ENCODE data around the gene GLB1L.

Gene GLB1L

DNA sequence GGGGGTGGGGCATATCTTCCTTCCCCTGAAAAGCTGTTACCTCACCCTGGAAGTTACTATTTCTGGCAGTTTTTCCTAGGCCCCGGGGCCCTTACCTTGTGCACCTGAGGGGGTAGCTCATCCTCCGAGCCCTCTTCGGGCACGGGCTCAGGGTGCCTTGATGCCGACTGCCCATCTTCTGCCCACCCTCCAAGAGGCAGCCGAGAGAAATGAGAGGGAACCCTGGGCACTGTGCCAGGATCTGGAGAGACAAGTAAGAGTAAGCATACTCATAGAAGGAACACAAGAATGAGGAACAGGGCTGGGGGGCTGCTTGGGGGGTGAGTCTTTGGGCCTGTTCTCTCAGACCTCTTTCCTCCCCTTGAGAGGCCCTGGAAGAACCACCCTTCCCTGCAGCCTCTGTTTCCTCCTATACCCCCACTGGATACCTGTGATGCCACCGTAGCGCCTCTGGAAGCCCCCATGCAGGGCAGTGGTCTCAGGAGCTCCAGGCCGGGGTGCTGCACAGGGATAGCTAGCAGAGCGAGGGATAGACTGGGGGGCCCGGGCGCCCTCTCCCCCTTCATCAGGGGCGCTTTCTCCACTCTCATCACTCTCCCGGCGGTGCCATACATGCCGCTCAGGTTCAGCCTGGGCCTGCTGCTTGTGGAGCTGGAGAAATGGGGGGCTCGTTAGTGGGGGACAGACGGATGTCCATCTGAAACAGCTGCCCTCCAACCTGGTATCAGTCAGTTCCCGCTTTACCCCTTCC is 24.4 kb downstream of the GLB1L start:
- peaks cover 43% of the 10 kb centered on the region for H3K36me3 ChIP-seq (ENCODE audit: insufficient read depth, low read length)
- no peak overlapping the region for H3K4me3 ChIP-seq (ENCODE audit: low read length)
- H3K4me1 ChIP-seq (ENCODE audit: insufficient read depth, low read length) = peaks cover 19% of the 10 kb centered on the region

DNA sequence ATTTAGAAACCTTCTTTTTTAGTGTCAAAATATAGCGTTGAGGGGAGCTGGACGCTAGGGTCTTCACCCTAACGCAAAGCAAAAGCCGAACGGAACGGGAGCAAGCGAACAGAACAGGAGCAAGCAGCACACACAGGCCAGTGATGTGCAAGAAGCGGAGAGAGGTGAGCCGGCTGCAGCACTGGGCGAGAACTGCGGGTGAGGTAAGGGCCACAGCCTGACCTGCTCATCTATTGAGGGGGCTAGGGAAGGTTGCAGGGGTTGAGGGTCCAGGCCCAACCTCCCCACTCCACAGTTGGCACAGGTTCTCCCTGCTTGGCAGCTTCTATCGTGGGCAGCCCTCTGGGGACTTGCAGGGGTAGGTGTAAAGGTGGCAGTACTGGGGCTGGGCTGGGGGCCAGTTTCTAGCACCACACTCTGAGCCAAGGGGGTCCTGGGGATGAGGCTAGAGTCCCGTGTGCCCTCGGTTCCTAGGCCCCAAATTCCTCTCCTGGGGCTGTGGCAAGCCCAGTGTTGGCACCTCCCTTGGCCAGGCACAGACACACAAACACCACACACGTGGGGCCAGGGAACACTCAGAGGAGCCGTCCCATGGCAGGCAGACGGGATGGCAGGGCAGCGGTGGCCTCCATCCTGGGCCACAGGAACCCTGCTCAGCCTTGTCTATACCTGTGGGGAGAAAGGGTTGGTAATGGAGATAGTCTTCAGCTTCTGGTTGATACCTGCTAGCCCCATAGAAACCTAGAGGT is 25.3 kb downstream of the GLB1L start:
- no peak overlapping the region for H3K4me3 ChIP-seq (ENCODE audit: low read length)
- peaks cover 19% of the 10 kb centered on the region for H3K4me1 ChIP-seq (ENCODE audit: insufficient read depth, low read length)
- peaks cover 42% of the 10 kb centered on the region for H3K36me3 ChIP-seq (ENCODE audit: insufficient read depth, low read length)

More for the DNA sequence above, 24.4 kb downstream of the GLB1L start:
- H3K9me3 ChIP-seq (ENCODE audit: low read length) = no peaks in the 10 kb centered on the region
- H2AFZ ChIP-seq (ENCODE audit: low read depth, low read length) = no peak overlapping the region
- H3K27me3 ChIP-seq (ENCODE audit: insufficient read depth, low read length) = no peaks in the 10 kb centered on the region

DNA sequence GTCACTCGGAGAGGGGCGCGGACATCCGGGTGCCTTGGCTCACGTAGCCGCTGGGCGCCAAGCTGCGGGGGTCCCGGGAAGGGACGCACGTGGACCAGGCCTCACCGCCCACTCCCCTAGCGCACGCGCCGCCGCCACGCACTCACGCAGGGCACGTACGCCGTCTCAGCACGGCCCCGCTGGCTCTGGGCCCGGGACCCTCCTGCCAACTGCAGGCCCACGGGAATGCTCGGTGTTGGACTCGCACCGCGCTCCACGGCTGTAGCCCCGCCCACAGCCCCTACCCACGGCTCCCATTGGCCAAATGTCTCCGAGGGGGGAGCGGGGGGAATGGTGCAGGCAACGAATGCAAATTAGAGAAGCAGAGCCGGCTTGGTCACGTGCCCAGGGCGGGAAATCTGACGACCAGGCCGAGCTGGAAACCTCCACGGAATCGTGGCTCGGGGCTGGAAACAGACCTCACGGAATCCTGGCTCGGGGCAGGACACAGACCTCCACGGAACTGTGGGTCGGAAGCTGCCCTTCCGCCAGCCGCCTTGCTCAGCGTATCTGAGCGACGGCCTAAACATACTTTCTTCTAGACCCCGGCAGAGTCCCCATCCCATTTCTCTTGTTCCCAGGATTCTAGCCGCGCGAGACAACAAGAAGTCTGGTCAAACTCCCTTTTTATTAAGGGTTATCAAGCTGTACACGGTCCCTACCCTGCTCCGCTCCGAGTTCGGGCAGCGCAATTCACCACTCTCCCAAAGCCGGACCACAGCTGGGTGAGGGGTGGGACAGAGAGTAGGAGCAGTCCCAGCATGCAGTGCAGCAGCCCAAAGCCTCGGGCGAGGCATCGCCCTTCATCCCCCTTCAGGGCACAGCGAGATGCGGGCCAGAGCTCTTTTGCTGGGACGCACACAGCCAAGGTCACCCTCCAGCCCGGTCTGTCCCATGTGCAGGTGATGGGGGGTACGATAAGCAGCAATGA is 26.2 kb downstream of the GLB1L start, which contains the start of gene ABCB6:
ABCB6 (minus strand) TSS at position 227 of the 970 bp plus-strand sequence. CDS start 285 bp downstream, outside the sequence.
- H3K4me3 ChIP-seq (ENCODE audit: low read length) = peak within 1 kb of the TSS; percentile 55

More for the DNA sequence above, 25.3 kb downstream of the GLB1L start:
- H3K9me3 ChIP-seq (ENCODE audit: low read length) = no peaks in the 10 kb centered on the region
- H3K27me3 ChIP-seq (ENCODE audit: insufficient read depth, low read length) = no peaks in the 10 kb centered on the region
- H2AFZ ChIP-seq (ENCODE audit: low read depth, low read length) = no peak overlapping the region

GRCh38 chr2:219218217-219218731 is 27.0 kb downstream of the GLB1L start:
- H3K4me1 ChIP-seq (ENCODE audit: insufficient read depth, low read length) = peaks cover 19% of the 10 kb centered on the region
- peak overlapping the region; percentile 55 for H3K4me3 ChIP-seq (ENCODE audit: low read length)
- peaks cover 41% of the 10 kb centered on the region for H3K36me3 ChIP-seq (ENCODE audit: insufficient read depth, low read length)
- H2AFZ ChIP-seq (ENCODE audit: low read depth, low read length) = peak overlapping the region; percentile 30
- no peaks in the 10 kb centered on the region for H3K9me3 ChIP-seq (ENCODE audit: low read length)
- no peaks in the 10 kb centered on the region for H3K27me3 ChIP-seq (ENCODE audit: insufficient read depth, low read length)

More for the DNA sequence above, 26.2 kb downstream of the GLB1L start, which contains the start of gene ABCB6:
- peak within 1 kb of the TSS; percentile 30 for H2AFZ ChIP-seq (ENCODE audit: low read depth, low read length)
- H3K36me3 ChIP-seq (ENCODE audit: insufficient read depth, low read length) = peaks cover 42% of the 10 kb centered on the region
- H3K4me1 ChIP-seq (ENCODE audit: insufficient read depth, low read length) = peaks cover 19% of the 10 kb centered on the region
- H3K27me3 ChIP-seq (ENCODE audit: insufficient read depth, low read length) = no peaks in the 10 kb centered on the region
- no peaks in the 10 kb centered on the region for H3K9me3 ChIP-seq (ENCODE audit: low read length)

DNA sequence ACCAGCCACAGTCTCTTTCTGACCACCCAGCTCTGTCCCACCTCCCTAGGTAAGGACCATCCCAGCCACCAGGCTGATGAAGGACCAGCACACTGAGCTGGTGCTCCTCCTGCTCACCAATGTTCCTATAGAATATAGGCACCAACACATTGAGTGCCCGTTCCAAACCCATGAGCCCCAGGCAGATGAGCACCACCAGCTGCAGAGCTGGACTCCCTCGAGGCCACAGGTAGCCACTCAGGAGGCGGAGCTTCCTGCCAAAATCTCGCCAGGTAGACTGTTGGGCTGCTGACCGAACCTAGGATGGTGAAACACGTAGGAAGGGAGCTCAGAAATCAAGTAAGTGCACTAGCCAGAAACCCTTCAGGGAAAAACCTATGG is 28.7 kb downstream of the GLB1L start:
- Histone ChIP-seq H3K27me3 (ENCODE audit: insufficient read depth, low read length) (no peaks in the 10 kb centered on the region), H2AFZ (ENCODE audit: low read depth, low read length) (no peak overlapping the region), H3K4me1 (ENCODE audit: insufficient read depth, low read length) (peaks cover 19% of the 10 kb centered on the region), H3K4me3 (ENCODE audit: low read length) (no peak overlapping the region), H3K9me3 (ENCODE audit: low read length) (no peaks in the 10 kb centered on the region), H3K36me3 (ENCODE audit: insufficient read depth, low read length) (peaks cover 38% of the 10 kb centered on the region)

DNA sequence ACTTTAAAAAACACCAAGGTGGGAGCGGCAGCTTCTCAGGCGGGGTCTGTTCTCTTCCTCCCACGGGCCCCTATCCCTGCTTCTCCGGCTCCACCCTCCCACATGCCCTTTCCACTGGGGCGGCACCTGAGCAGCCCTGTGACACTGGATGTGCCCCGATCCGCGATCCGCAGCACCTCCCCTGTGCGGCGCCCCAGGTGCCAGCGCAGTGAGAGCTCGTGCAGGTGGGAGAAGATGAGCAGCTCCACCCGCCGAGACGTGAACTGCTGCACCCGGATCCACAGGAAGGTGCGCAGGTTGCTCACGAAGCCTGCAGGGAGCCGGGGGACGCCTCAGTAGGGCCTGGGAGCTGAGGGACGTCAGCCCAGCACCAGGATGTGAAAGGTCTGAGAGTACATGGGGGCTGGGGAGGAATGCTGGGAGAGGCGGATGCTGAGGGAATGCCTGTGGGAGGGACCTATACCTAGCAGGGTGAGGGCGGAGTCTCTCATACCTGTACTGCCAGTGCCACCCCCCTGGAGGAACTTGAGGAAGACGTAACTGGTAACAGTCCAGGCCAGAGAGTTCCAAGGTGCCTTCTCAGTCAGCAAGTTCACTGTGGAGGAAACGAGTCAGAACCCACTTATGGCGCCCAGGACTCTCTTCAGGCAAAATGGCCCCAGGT is 29.2 kb downstream of the GLB1L start:
- peaks cover 19% of the 10 kb centered on the region for H3K4me1 ChIP-seq (ENCODE audit: insufficient read depth, low read length)
- H2AFZ ChIP-seq (ENCODE audit: low read depth, low read length) = no peak overlapping the region
- peaks cover 40% of the 10 kb centered on the region for H3K36me3 ChIP-seq (ENCODE audit: insufficient read depth, low read length)
- H3K9me3 ChIP-seq (ENCODE audit: low read length) = no peaks in the 10 kb centered on the region
- H3K27me3 ChIP-seq (ENCODE audit: insufficient read depth, low read length) = no peaks in the 10 kb centered on the region
- no peak overlapping the region for H3K4me3 ChIP-seq (ENCODE audit: low read length)

DNA sequence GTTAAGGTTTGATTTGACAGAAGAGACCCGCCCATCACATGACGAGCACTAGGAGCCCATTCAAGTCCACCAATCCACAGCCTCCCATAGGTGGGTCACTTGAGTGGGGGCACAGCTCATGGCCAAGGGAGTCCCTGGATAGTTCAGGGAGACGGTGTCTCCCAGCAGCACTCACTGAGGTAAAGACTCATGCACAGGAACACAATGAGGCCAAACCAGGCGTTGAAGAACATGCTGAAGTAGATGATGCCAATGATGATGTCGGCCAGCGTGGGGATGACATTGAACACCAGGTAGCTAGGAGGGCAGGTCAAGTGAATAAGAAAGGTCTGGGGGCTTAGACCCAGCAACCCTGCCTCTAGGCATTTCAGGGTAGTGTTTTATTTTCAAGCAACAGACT is 30.5 kb downstream of the GLB1L start:
- no peak overlapping the region for H3K4me3 ChIP-seq (ENCODE audit: low read length)
- H3K9me3 ChIP-seq (ENCODE audit: low read length) = no peaks in the 10 kb centered on the region
- no peak overlapping the region for H2AFZ ChIP-seq (ENCODE audit: low read depth, low read length)
- H3K27me3 ChIP-seq (ENCODE audit: insufficient read depth, low read length) = no peaks in the 10 kb centered on the region
- peaks cover 19% of the 10 kb centered on the region for H3K4me1 ChIP-seq (ENCODE audit: insufficient read depth, low read length)
- H3K36me3 ChIP-seq (ENCODE audit: insufficient read depth, low read length) = peaks cover 35% of the 10 kb centered on the region

- peaks cover 40% of the 10 kb centered on the region for H3K36me3 ChIP-seq (ENCODE audit: insufficient read depth, low read length)
- H3K9me3 ChIP-seq (ENCODE audit: low read length) = no peaks in the 10 kb centered on the region
- no peak overlapping the region for H2AFZ ChIP-seq (ENCODE audit: low read depth, low read length)
- no peak overlapping the region for H3K4me3 ChIP-seq (ENCODE audit: low read length)
- H3K27me3 ChIP-seq (ENCODE audit: insufficient read depth, low read length) = no peaks in the 10 kb centered on the region
- H3K4me1 ChIP-seq (ENCODE audit: insufficient read depth, low read length) = peaks cover 14% of the 10 kb centered on the region
Observed at GRCh38 chr2:219214141-219214540, 31.1 kb downstream of the GLB1L start.

DNA sequence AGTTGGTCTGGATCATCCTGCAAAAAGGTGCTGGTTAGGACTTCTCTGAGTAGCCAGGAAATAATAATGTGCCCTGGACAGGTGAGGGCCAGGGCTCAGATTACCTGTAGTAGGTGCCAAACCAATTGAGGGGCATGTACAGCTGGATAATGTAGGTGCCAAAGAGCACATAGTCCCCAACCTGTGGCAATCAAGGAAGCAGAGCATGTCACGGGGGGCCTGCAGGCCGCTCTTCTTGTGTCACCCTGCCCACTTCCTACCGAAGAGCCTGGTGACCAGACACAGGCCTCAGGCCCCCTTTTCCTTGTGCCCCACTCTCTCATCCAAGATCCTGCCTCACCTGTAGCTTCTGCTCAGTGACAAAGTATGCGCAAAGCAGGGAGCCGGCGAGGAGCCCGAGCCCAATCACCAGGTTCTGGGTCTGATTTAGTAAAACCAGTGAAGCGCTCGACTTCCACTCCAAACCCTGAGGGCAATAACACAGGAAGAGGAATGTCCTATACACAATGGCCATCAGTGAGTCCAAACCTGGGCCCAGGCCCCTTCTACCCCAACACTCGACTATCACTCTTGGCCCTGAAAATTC is 31.7 kb downstream of the GLB1L start:
- H3K36me3 ChIP-seq (ENCODE audit: insufficient read depth, low read length) = peaks cover 46% of the 10 kb centered on the region
- no peak overlapping the region for H3K4me3 ChIP-seq (ENCODE audit: low read length)
- H2AFZ ChIP-seq (ENCODE audit: low read depth, low read length) = no peak overlapping the region
- H3K27me3 ChIP-seq (ENCODE audit: insufficient read depth, low read length) = no peaks in the 10 kb centered on the region
- peaks cover 12% of the 10 kb centered on the region for H3K4me1 ChIP-seq (ENCODE audit: insufficient read depth, low read length)
- H3K9me3 ChIP-seq (ENCODE audit: low read length) = no peaks in the 10 kb centered on the region

DNA sequence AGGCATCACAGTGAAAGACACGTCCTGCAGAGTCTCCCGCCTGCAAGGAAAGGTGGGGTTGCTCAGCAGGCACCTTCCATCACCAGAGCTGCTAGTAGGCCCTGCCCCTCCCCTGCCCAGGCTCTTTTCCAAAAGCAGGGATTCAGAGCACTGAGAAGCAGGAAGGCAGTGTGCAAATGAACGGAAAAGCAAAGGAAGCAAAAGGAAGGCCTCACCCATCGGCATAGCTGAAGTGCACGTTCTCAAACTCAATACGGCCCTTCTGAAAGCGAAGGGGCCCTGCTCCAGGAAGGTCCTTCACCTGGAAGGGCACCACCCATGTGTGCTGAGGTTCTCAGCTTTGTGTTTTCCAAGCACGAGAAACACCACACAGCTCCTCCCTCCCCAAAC is 32.2 kb downstream of the GLB1L start:
- Histone ChIP-seq H3K9me3 (ENCODE audit: low read length) (no peaks in the 10 kb centered on the region), H2AFZ (ENCODE audit: low read depth, low read length) (no peak overlapping the region), H3K4me1 (ENCODE audit: insufficient read depth, low read length) (peaks cover 9% of the 10 kb centered on the region), H3K27me3 (ENCODE audit: insufficient read depth, low read length) (no peaks in the 10 kb centered on the region), H3K36me3 (ENCODE audit: insufficient read depth, low read length) (peaks cover 48% of the 10 kb centered on the region), H3K4me3 (ENCODE audit: low read length) (no peak overlapping the region)

DNA sequence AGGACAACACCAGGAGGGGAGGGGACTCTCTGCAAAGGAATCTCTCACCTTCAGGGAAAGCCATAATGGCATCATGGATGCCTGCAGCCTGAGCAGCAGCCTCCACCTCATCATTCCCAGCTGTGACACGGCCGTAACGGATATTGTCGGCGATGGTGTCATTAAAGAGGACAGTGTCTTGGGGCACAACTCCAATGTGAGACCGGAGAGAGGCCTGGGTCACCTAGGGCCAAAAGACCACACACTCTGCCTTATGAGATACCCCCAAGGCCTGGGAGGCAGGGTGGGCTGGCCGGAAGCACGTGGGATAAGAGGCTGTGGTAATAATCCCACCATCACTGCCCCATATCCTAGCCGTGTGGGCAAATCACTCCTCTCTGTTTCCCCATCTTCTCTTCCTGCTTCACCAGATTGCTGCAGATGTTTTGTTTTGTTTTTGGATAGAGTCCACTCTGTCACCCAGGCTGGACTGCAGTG is 34.3 kb downstream of the GLB1L start:
- H3K36me3 ChIP-seq (ENCODE audit: insufficient read depth, low read length) = peaks cover 48% of the 10 kb centered on the region
- no peak overlapping the region for H2AFZ ChIP-seq (ENCODE audit: low read depth, low read length)
- H3K4me3 ChIP-seq (ENCODE audit: low read length) = no peak overlapping the region
- H3K27me3 ChIP-seq (ENCODE audit: insufficient read depth, low read length) = no peaks in the 10 kb centered on the region
- no peaks in the 10 kb centered on the region for H3K9me3 ChIP-seq (ENCODE audit: low read length)
- peaks cover 8% of the 10 kb centered on the region for H3K4me1 ChIP-seq (ENCODE audit: insufficient read depth, low read length)

Data from neuron (in vitro differentiated cells).